ENCODE measurements around the gene ZFYVE19. TPM values are rescaled to one million over a fixed set of nuclear protein-coding genes. Genes with fewer than 3 reads are reported as not detected.

ZFYVE19 gene
- total and polyA plus RNA-seq, 2 donors (not counting 3 experiments of a cell fraction or from before 2014, with no cell fraction given) = 29.7 to 47.2 TPM

GRCh38 chr15:40772014-40772413 lies 34.9 kb upstream of the ZFYVE19 start:
- Histone ChIP-seq H2AFZ (ENCODE audit: low read depth, low read length) (no peak overlapping the region), H3K9me1 (replicated peaks; ENCODE audit: control insufficient read depth, extremely low read depth, insufficient read depth, low read length) (no peaks in the 10 kb centered on the region), H3K9ac (replicated peaks; ENCODE audit: extremely low read depth, insufficient read depth, low read length) (no peak overlapping the region), H4K20me1 (replicated peaks; ENCODE audit: control insufficient read depth, extremely low read depth, insufficient read depth, low read length) (no peaks in the 10 kb centered on the region), H3K4me2 (ENCODE audit: insufficient read depth, low read length) (no peak overlapping the region), H3K9me3 (replicated peaks; ENCODE audit: control insufficient read depth, insufficient read depth, low read length) (no peaks in the 10 kb centered on the region), H3K36me3 (ENCODE audit: control insufficient read depth in 2 of 2, extremely low read depth in 1 of 2, insufficient read depth in 2 of 2, low read length in 2 of 2) (peaks cover 0 to 31% of the 10 kb centered on the region in 2 experiments), H3K4me3 (replicated peaks in 1 of 3; ENCODE audit: insufficient read depth in 1 of 3, low read depth in 1 of 3, low read length in 3 of 3) (no peak overlapping the region), H3K27ac (ENCODE audit: insufficient read depth, low read depth, low read length) (no peak overlapping the region), H3K4me1 (ENCODE audit: control insufficient read depth, extremely low read depth, insufficient read depth, low read length) (peaks cover 26% of the 10 kb centered on the region), H3K27me3 (ENCODE audit: control insufficient read depth in 2 of 2, insufficient read depth in 2 of 2, low read length in 2 of 2) (no peaks in the 10 kb centered on the region), H3K79me2 (ENCODE audit: control insufficient read depth, insufficient read depth, low read length) (no peaks in the 10 kb centered on the region)
- no peak for TF ChIP-seq EZH2 (IDR thresholded peaks at IDR 0.05; ENCODE audit: borderline replicate concordance, low read depth, low read length, severe bottlenecking)
- no peak for TF ChIP-seq MYC (IDR thresholded peaks at IDR 0.05; ENCODE audit: low read depth, low read length)
- no peak for TF ChIP-seq POLR2AphosphoS5 (IDR thresholded peaks at IDR 0.05; ENCODE audit: insufficient read depth, low read depth, low read length)
- TF ChIP-seq JUN (IDR thresholded peaks at IDR 0.05; ENCODE audit: borderline replicate concordance, insufficient read depth, insufficient read length, low read depth) = no peak
- TF ChIP-seq POLR2A (IDR thresholded peaks at IDR 0.05; ENCODE audit: low read depth, low read length) = no peak
- TF ChIP-seq CTCF (IDR thresholded peaks at IDR 0.05; ENCODE audit: extremely low read depth in 1 of 2, insufficient read depth in 1 of 2, low read depth in 1 of 2, low read length in 2 of 2) = no peak
- no peak for TF ChIP-seq FOS (IDR thresholded peaks at IDR 0.05; ENCODE audit: borderline replicate concordance, insufficient read depth, low read length)
- no peak for TF ChIP-seq MAX (IDR thresholded peaks at IDR 0.05; ENCODE audit: insufficient read depth, insufficient read length)
- TF ChIP-seq GATA2 (IDR thresholded peaks at IDR 0.05; ENCODE audit: insufficient read depth, insufficient read length, low read depth, low read length) = no peak
- no TSS peak for BruUV-seq (replicated peaks)
- FAIRE-seq = no peak
- dilution Hi-C loops (cut with MboI; ENCODE audit: extremely low pct_ligation_motif_present, low sequenced_read_pairs) (no loop called here), intact Hi-C loops (cut with micrococcal nuclease) (no loop called here)
- ChIA-PET POLR2A (no interaction called here), CTCF (interaction anchor here (1.0 to 2.0 kb wide), 4 partner anchors 11 to 86 kb away, joined by 3 to 7 read pairs (median 4); no protein-coding TSS in a partner anchor)
- DNase-seq (ENCODE audit: low read depth, low spot score) = no peak

Measured in endothelial cell of umbilical vein (primary cell).